ENCODE results near the gene NPAS3. TPM values are rescaled to one million over a fixed set of nuclear protein-coding genes. Genes with fewer than 3 reads are reported as not detected.

The NPAS3 gene
- total and polyA plus RNA-seq, 2 donors (not counting 3 experiments of a cell fraction or from before 2014, with no cell fraction given) = 0.10 to 0.13 TPM

DNA sequence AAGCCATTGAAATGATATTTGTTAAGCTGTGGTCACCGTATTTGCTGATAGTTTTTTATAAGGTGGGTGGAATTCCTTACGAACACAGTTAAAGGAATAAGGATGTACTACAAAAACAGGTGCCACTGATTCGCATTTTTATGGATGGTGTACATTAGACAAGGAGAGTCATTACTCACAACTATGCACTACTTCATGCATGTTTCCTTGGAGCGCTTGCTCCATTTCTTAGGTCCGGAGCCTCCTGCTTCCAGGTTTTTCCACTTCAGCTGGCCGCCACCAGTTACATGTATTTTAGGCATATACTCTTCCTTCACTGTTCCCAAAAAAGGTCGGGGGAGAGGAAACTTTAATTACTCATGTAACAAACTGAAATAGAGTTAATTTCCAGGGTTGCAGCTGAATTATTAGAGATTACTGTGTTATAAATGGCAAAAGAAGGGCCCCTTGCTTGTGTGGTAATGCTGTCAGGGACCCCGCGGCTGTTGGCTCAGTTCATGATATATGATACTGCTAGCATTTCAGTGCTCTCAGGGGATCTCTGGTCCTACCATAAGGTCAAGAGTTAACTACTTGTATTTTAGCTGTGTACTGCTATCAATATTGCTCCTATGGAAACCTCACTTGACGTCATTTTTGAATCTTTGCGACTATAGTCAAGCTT, 454.7 kb downstream of the NPAS3 start:
- no peak for TF ChIP-seq POLR2AphosphoS5 (IDR thresholded peaks at IDR 0.05; ENCODE audit: insufficient read depth, low read depth, low read length)
- DNase-seq (ENCODE audit: low read depth, low spot score) (no peak), FAIRE-seq (no peak)
- Histone ChIP-seq H3K4me3 (replicated peaks in 1 of 3; ENCODE audit: insufficient read depth in 1 of 3, low read depth in 1 of 3, low read length in 3 of 3) (no peak overlapping the region), H3K36me3 (ENCODE audit: control insufficient read depth in 2 of 2, extremely low read depth in 1 of 2, insufficient read depth in 2 of 2, low read length in 2 of 2) (no peaks in the 10 kb centered on the region), H3K9me3 (replicated peaks; ENCODE audit: control insufficient read depth, insufficient read depth, low read length) (no peaks in the 10 kb centered on the region), H2AFZ (ENCODE audit: low read depth, low read length) (no peak overlapping the region), H3K4me1 (ENCODE audit: control insufficient read depth, extremely low read depth, insufficient read depth, low read length) (no peaks in the 10 kb centered on the region), H3K9ac (replicated peaks; ENCODE audit: extremely low read depth, insufficient read depth, low read length) (no peak overlapping the region), H3K4me2 (ENCODE audit: insufficient read depth, low read length) (no peak overlapping the region), H3K9me1 (replicated peaks; ENCODE audit: control insufficient read depth, extremely low read depth, insufficient read depth, low read length) (no peaks in the 10 kb centered on the region), H3K27ac (ENCODE audit: insufficient read depth, low read depth, low read length) (no peak overlapping the region), H3K27me3 (ENCODE audit: control insufficient read depth in 2 of 2, insufficient read depth in 2 of 2, low read length in 2 of 2) (no peaks in the 10 kb centered on the region), H3K79me2 (ENCODE audit: control insufficient read depth, insufficient read depth, low read length) (no peaks in the 10 kb centered on the region), H4K20me1 (replicated peaks; ENCODE audit: control insufficient read depth, extremely low read depth, insufficient read depth, low read length) (no peaks in the 10 kb centered on the region)
- no TSS peak for BruUV-seq (replicated peaks)
- dilution Hi-C loops (cut with MboI; ENCODE audit: extremely low pct_ligation_motif_present, low sequenced_read_pairs) = no loop called here
- ChIA-PET POLR2A (no interaction called here), CTCF (interaction anchor here (0.9 kb wide), 1 partner anchor 399 kb away, joined by 7 read pairs; no protein-coding TSS in a partner anchor)
- intact Hi-C loops (cut with micrococcal nuclease) = no loop called here

GRCh38 chr14:33393895-33394368, 455.3 kb downstream of the NPAS3 start:
- no peaks in the 10 kb centered on the region for H3K9me3 ChIP-seq (replicated peaks; ENCODE audit: control insufficient read depth, insufficient read depth, low read length)
- intact Hi-C loops (cut with micrococcal nuclease) = no loop called here
- no peak for TF ChIP-seq CTCF (IDR thresholded peaks at IDR 0.05; ENCODE audit: extremely low read depth in 1 of 2, insufficient read depth in 1 of 2, low read depth in 1 of 2, low read length in 2 of 2)
- TF ChIP-seq, protein P1, sequence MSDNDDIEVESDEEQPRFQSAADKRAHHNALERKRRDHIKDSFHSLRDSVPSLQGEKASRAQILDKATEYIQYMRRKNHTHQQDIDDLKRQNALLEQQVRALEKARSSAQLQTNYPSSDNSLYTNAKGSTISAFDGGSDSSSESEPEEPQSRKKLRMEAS (IDR thresholded peaks at IDR 0.05; ENCODE audit: insufficient read depth, insufficient read length) = no peak
- TF ChIP-seq POLR2AphosphoS5 (IDR thresholded peaks at IDR 0.05; ENCODE audit: insufficient read depth, low read depth, low read length) = no peak
- no peak for TF ChIP-seq MYC (IDR thresholded peaks at IDR 0.05; ENCODE audit: low read depth, low read length)
- TF ChIP-seq POLR2A (IDR thresholded peaks at IDR 0.05; ENCODE audit: low read depth, low read length) = no peak
- no peak for TF ChIP-seq FOS (IDR thresholded peaks at IDR 0.05; ENCODE audit: borderline replicate concordance, insufficient read depth, low read length)
- no peak for TF ChIP-seq JUN (IDR thresholded peaks at IDR 0.05; ENCODE audit: borderline replicate concordance, insufficient read depth, insufficient read length, low read depth)
- TF ChIP-seq EZH2 (IDR thresholded peaks at IDR 0.05; ENCODE audit: borderline replicate concordance, low read depth, low read length, severe bottlenecking) = no peak
- no peak for TF ChIP-seq GATA2 (IDR thresholded peaks at IDR 0.05; ENCODE audit: insufficient read depth, insufficient read length, low read depth, low read length)
- no peaks in the 10 kb centered on the region for H3K9me1 ChIP-seq (replicated peaks; ENCODE audit: control insufficient read depth, extremely low read depth, insufficient read depth, low read length)
- ChIA-PET CTCF (interaction anchor here (0.9 kb wide), 1 partner anchor 399 kb away, joined by 7 read pairs; no protein-coding TSS in a partner anchor), POLR2A (no interaction called here)
- no peak overlapping the region for H3K27ac ChIP-seq (ENCODE audit: insufficient read depth, low read depth, low read length)
- FAIRE-seq = no peak
- no peak overlapping the region for H3K4me3 ChIP-seq (replicated peaks in 1 of 3; ENCODE audit: insufficient read depth in 1 of 3, low read depth in 1 of 3, low read length in 3 of 3)
- no peak overlapping the region for H3K4me2 ChIP-seq (ENCODE audit: insufficient read depth, low read length)
- no peaks in the 10 kb centered on the region for H3K27me3 ChIP-seq (ENCODE audit: control insufficient read depth in 2 of 2, insufficient read depth in 2 of 2, low read length in 2 of 2)
- BruUV-seq (replicated peaks) = no TSS peak
- H3K79me2 ChIP-seq (ENCODE audit: control insufficient read depth, insufficient read depth, low read length) = no peaks in the 10 kb centered on the region
- H3K4me1 ChIP-seq (ENCODE audit: control insufficient read depth, extremely low read depth, insufficient read depth, low read length) = no peaks in the 10 kb centered on the region
- dilution Hi-C loops (cut with MboI; ENCODE audit: extremely low pct_ligation_motif_present, low sequenced_read_pairs) = no loop called here
- H2AFZ ChIP-seq (ENCODE audit: low read depth, low read length) = no peak overlapping the region
- no peaks in the 10 kb centered on the region for H3K36me3 ChIP-seq (ENCODE audit: control insufficient read depth in 2 of 2, extremely low read depth in 1 of 2, insufficient read depth in 2 of 2, low read length in 2 of 2)
- no peak for DNase-seq (ENCODE audit: low read depth, low spot score)
- no peaks in the 10 kb centered on the region for H4K20me1 ChIP-seq (replicated peaks; ENCODE audit: control insufficient read depth, extremely low read depth, insufficient read depth, low read length)
- no peak overlapping the region for H3K9ac ChIP-seq (replicated peaks; ENCODE audit: extremely low read depth, insufficient read depth, low read length)

Measured in endothelial cell of umbilical vein (primary cell).